Endothelial cell (in vitro differentiated cells): Measurements from ENCODE around the gene TRMT1L. TPM values are rescaled to one million over a fixed set of nuclear protein-coding genes. Genes with fewer than 3 reads are reported as not detected.

Source experiments
- DNase-seq: peaks from one replicate; pipeline ENCODE4 v3.0.0; 2021; ENCODE audit warnings: low spot score
- H3K27ac Mint-ChIP-seq: one replicate; pipeline ENCODE4 v1.8.0; 2021; ENCODE audit warnings: mixed read lengths, inconsistent platforms; ENCODE audit not compliant: unreplicated experiment
- H3K27me3 Mint-ChIP-seq: one replicate; pipeline ENCODE4 v1.8.0; 2021; ENCODE audit warnings: mild to moderate bottlenecking, moderate library complexity, mixed read lengths, inconsistent platforms; ENCODE audit not compliant: unreplicated experiment
- H3K36me3 Mint-ChIP-seq: one replicate; pipeline ENCODE4 v1.8.0; 2021; ENCODE audit warnings: mild to moderate bottlenecking, low read depth, mixed read lengths, inconsistent platforms; ENCODE audit not compliant: unreplicated experiment
- H3K4me1 Mint-ChIP-seq: one replicate; pipeline ENCODE4 v1.8.0; 2021; ENCODE audit warnings: mild to moderate bottlenecking, mixed read lengths, inconsistent platforms; ENCODE audit not compliant: unreplicated experiment
- H3K4me3 Mint-ChIP-seq: one replicate; pipeline ENCODE4 v1.8.0; 2021; ENCODE audit warnings: mild to moderate bottlenecking, mixed read lengths, inconsistent platforms; ENCODE audit not compliant: unreplicated experiment
- H3K9me3 Mint-ChIP-seq: one replicate; pipeline ENCODE4 v1.8.0; 2021; ENCODE audit warnings: mixed read lengths, inconsistent platforms; ENCODE audit not compliant: unreplicated experiment
- total RNA-seq: library from RNA; stranded (reverse); fragmentation: NEBNext Ultra II Directional; extraction: Animal tissue kit (Norgen Biotek cat#: 25700); gene quantifications from one replicate; pipeline ENCODE4 v1.2.1, GENCODE V29; 2021; ENCODE audit not compliant: unreplicated experiment
- TF ChIP-seq, protein P1 (sequence below): fragments of 200-600 bp; sonication (generic); IDR thresholded peaks from one replicate; pipeline ENCODE4 v1.5.0; 2021; ENCODE audit warnings: antibody characterized with exemption; ENCODE audit not compliant: unreplicated experiment

The TRMT1L gene
- total RNA-seq, 1 donor from 2014 or later: 17.4 TPM

GRCh38 chr1:185077374-185077773 lies 79.4 kb downstream of the TRMT1L start:
- Mint-ChIP-seq H3K4me1 (peaks cover 9% of the 10 kb centered on the region), H3K9me3 (no peaks in the 10 kb centered on the region), H3K4me3 (no peak overlapping the region), H3K36me3 (peaks cover 4% of the 10 kb centered on the region), H3K27ac (no peak overlapping the region), H3K27me3 (peaks cover 4% of the 10 kb centered on the region)
- TF ChIP-seq, protein P1, sequence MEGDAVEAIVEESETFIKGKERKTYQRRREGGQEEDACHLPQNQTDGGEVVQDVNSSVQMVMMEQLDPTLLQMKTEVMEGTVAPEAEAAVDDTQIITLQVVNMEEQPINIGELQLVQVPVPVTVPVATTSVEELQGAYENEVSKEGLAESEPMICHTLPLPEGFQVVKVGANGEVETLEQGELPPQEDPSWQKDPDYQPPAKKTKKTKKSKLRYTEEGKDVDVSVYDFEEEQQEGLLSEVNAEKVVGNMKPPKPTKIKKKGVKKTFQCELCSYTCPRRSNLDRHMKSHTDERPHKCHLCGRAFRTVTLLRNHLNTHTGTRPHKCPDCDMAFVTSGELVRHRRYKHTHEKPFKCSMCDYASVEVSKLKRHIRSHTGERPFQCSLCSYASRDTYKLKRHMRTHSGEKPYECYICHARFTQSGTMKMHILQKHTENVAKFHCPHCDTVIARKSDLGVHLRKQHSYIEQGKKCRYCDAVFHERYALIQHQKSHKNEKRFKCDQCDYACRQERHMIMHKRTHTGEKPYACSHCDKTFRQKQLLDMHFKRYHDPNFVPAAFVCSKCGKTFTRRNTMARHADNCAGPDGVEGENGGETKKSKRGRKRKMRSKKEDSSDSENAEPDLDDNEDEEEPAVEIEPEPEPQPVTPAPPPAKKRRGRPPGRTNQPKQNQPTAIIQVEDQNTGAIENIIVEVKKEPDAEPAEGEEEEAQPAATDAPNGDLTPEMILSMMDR: no peak
- DNase-seq: no peak

DNA sequence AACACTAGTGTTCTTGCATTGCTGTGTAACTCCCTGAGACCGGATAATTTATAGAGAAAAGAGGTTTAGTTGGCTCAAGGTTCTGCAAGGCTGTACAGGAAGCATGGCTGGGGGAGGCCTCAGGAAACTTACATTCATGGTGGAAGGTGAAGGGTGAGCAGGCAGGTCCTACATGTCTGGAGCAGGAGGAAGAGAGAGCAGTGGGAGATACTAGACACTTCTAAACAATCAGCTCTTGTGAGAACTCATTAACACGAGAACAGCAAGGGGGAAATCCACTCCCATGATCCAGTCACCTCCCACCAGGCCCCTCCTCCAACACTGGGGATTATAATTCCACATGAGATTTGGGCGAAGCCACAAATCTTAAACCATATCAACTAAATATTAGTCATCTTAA lies 81.3 kb downstream of the TRMT1L start:
- H3K9me3 Mint-ChIP-seq: no peaks in the 10 kb centered on the region
- no peak for DNase-seq
- no peak overlapping the region for H3K4me3 Mint-ChIP-seq
- peak overlapping the region; percentile 4 for H3K27ac Mint-ChIP-seq
- TF ChIP-seq, protein P1: no peak
- H3K4me1 Mint-ChIP-seq: peaks cover 9% of the 10 kb centered on the region
- peaks cover 9% of the 10 kb centered on the region for H3K36me3 Mint-ChIP-seq
- peaks cover 2% of the 10 kb centered on the region for H3K27me3 Mint-ChIP-seq

DNA sequence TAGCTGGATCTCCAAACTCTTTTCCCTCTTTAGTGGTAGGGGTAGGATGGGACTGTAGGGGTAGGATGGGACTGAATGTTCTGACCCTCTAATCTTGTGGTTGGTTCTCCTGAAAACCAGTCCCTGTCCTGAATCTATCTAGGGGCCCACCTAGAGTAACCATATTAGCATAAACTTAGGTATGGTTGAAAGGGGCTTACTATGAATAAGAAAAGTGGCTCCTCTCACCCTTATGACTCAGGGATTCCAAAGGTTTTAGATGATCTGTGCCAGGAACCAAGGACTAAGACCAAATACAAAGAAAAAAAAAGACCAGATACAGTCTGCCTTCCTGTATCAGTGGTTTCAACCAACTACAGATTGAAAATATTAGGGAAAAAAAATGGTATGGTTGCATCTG lies 82.4 kb downstream of the TRMT1L start:
- Mint-ChIP-seq H3K27me3 (peaks cover 2% of the 10 kb centered on the region), H3K36me3 (peaks cover 9% of the 10 kb centered on the region), H3K9me3 (no peaks in the 10 kb centered on the region), H3K4me3 (no peak overlapping the region), H3K27ac (no peak overlapping the region), H3K4me1 (peaks cover 9% of the 10 kb centered on the region)
- TF ChIP-seq, protein P1: no peak
- DNase-seq: no peak

- no peak overlapping the region for H3K27ac Mint-ChIP-seq
- H3K27me3 Mint-ChIP-seq: peaks cover 2% of the 10 kb centered on the region
- H3K9me3 Mint-ChIP-seq: no peaks in the 10 kb centered on the region
- peaks cover 9% of the 10 kb centered on the region for H3K4me1 Mint-ChIP-seq
- H3K4me3 Mint-ChIP-seq: no peak overlapping the region
- TF ChIP-seq, protein P1: no peak
- no peak for DNase-seq
- H3K36me3 Mint-ChIP-seq: peaks cover 9% of the 10 kb centered on the region
Observed at GRCh38 chr1:185073725-185074124, 83.0 kb downstream of the TRMT1L start.

DNA sequence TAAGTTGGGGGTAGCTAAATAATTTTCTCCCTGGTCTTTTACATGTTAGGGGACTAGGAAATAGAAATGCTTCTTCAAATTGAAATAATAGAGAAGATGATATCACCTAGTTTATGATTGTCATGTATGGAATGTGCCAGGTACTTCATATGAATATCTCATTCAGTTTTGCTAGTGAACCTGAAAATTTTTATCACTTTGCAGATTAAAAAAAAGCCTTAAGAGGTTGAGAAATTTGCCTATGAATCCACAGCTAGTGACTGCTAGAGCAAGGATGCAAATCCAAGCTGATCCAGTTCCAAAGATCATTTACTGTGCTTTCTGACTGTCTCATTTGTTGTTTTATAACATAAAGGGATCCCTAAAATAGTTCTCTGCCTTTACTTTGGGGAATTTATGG lies 86.7 kb downstream of the TRMT1L start:
- no peaks in the 10 kb centered on the region for H3K27me3 Mint-ChIP-seq
- H3K4me1 Mint-ChIP-seq: peaks cover 17% of the 10 kb centered on the region
- peaks cover 16% of the 10 kb centered on the region for H3K36me3 Mint-ChIP-seq
- H3K9me3 Mint-ChIP-seq: no peaks in the 10 kb centered on the region
- no peak for DNase-seq
- H3K27ac Mint-ChIP-seq: no peak overlapping the region
- TF ChIP-seq, protein P1: no peak
- no peak overlapping the region for H3K4me3 Mint-ChIP-seq
